Hepatocyte (in vitro differentiated cells): ENCODE measurements around the gene RESF1.

Experiments used
- CTCF ChIP-seq: fragments of 200-600 bp; sonication (generic); IDR thresholded peaks from 2 replicates; pipeline ENCODE4 v1.5.1; 2016; ENCODE audit warnings: antibody characterized with exemption, mild to moderate bottlenecking; ENCODE audit not compliant: poor library complexity
- EZH2 ChIP-seq: fragments of 200-600 bp; sonication (generic); IDR thresholded peaks from 2 replicates; pipeline ENCODE4 v1.6.1; 2016; ENCODE audit warnings: antibody characterized with exemption, mild to moderate bottlenecking, borderline replicate concordance
- EZH2phosphoT487 ChIP-seq: fragments of 200-600 bp; sonication (generic); IDR thresholded peaks from one replicate; pipeline ENCODE4 v1.6.1; 2018; ENCODE audit warnings: antibody characterized with exemption, mild to moderate bottlenecking, low read depth, moderate library complexity; ENCODE audit not compliant: unreplicated experiment, severe bottlenecking

- TF ChIP-seq CTCF (no peak), EZH2 (no peak), EZH2phosphoT487 (no peak)
Measured at GRCh38 chr12:31947971-31948370, 11.2 kb upstream of the RESF1 start.
